ENCODE data around the gene KDELR1.

The KDELR1 gene

DNA sequence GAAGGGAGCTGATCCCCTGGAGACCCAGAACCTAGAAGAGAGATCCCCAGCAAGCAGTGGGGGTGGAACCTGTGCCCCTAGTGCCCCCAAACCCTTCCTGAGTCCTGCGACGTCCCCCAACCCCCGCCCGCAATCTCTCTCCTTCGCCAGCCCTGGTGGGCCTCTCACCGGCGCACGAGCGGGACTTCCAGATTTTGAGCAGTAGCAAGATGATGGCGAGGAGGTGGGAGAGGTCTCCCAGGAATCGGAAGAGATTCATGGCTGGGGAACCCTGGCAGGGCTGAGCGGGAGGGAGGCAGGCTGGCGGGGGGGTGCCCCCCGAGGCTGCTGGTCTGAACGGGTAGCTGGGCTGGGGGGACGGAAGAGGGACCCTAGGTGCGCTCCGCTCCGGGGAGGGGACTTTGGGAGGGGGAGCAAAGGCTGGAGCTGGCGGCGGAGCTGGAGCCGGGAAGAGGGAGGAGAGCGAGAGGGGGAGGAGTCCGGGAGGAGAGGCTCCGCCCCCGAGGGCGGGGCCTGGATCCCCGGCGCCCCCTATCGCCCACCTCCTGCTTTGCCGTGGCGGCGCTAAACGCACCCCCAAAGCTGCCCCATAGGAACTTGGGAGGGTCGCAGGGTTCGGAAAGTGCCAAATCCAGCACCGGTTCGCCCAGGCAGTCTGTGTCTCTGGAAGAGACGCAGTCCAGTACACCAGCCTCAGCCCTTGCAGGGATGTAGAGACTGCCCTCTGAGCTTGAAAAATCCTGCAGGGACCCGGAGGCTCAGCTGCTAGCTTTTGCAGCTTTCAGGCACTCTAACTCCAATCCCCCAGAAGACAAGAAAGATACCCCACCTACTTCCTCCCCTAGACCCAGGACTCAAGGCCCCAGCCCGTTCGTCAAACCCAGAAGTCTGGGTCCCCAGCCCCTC lies at the start of gene KDELR1:
Gene KDELR1, minus strand, starts transcription at position 452 of the 906 bp plus-strand sequence. Its CDS starts 193 bp downstream, at position 259.
- peak; percentile 68 for DNase-seq

DNA sequence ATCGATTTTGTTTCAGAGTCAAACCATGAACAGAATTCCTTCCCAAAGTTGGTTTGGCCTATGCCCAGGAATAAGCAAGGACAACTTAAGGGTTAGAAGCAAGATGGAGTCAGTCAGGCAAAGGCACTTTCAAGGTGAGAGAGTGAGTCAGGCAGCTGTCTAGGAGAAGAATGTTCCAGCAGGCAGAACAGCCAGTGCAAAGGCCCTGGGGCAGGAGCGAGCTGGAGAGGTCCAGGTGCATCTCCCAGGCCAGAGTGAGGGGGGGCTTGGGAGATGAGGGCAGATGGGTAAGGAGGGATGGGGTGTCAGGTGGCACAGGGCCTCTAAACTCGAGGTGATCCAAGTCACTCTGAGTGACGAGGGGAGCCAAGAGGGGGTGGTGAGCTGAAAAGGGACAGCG lies 45.2 kb upstream of the KDELR1 start:
- no peak for DNase-seq

DNA sequence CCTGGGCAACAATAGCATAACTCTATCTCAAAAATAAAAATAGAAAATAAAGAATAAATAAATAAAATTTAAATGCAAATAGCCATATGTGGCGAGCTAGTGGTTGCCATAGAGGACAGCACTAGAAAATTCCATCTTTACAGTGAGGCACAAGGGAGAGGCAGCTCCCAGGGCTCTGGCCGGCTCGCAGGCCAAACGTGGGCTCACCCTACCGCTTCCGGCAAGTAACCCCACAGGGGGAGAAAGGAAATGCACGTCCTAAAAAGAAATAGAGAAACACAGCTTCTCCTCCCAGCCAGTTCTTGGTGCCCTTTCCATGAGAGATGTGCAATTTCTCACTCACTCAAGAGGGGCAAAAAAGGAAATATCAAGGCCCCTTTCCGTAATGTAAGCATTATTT lies 42.0 kb upstream of the KDELR1 start:
- DNase-seq, result no peak

DNA sequence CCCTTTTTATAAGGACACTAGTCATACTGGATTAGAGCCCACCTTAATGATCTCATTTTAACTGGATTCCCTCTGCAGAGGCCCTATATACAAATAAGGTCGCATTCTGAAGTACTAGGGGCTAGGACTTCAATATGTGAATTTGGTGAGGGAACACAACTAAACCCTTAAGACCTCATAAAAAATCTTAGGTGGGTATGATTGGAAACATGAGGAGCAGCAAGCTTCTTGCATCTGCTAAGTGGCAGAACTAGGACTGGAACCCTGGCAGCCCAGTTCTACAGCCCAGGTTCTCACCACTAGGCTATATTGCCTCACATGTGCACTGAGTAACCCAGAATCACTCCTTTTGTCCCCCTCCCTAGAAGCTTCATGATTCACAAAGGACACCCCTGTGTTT lies 37.3 kb upstream of the KDELR1 start:
- no peak for DNase-seq

DNA sequence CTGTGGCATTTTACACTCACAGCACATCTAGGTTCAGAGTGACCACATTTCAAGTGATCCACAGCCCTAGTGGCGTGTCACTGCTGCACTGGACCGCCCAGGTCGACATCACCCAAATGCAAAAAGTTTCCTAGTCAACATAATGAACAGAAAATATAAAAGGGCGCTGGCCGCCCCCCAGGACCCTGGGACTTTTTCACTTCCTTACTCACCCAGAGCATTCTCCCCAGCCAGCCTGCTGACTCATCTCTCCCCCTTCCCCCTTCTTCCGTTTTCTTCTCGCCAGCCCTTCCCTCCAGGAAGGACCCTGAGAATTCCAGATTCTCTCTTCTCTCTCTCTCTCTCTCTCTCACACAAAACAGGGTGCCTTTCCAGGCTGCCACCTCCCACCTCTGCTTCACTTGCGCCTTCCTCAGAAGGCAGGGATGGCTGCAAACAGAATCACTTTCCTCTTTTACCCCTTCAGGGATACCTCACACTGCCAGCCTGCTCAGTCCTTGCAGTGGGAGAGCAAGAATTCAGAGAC lies 33.4 kb upstream of the KDELR1 start:
- DNase-seq, result no peak

DNA sequence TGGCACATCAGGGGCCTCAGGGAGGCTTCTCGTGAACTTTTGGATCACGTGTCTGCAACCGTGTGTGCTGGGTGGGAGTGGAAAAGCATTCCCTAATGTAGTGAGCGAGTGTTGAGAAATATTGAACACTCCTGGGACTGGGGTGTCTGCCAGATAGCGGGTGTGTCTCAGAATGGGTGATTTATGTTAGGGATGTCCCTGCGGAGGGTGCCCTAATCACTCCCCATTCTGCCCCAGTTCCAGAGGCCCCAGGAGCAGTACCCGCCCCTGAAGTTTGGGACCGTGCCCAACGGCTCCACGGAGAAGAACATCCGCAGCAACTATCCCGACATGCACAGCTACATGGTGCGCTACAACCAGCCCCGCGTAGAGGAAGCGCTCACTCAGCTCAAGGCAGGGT lies 30.2 kb upstream of the KDELR1 start:
- DNase-seq, result no peak

DNA sequence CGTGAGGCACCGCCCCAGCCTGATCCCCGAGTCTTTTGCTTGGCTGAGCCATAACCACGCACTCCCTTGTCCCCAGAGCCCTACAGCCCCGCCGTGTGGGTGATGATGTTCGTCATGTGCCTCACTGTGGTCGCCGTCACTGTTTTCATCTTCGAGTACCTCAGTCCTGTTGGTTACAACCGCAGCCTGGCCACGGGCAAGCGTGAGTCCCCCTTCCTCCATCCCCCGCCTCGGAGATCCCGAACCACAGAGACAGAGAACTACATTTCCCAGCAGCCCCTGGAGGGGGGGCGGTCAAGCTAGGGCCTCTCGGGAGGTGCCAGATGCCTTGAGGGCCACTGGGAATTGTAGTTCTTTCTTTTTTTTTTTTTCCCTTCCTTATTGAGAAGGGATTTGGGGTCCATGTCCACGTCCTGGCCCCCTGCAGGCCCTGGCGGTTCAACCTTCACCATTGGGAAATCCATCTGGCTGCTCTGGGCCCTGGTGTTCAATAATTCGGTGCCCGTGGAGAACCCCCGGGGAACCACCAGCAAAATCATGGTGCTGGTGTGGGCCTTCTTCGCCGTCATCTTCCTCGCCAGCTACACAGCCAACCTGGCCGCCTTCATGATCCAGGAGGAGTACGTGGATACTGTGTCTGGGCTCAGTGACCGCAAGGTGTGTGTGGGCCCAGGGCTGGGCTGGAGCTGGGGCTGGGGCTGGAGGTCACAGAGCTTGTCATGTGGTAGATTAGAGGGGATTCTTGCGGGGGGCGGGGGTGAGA lies 28.0 kb upstream of the KDELR1 start:
- DNase-seq, result peak; percentile 65

DNA sequence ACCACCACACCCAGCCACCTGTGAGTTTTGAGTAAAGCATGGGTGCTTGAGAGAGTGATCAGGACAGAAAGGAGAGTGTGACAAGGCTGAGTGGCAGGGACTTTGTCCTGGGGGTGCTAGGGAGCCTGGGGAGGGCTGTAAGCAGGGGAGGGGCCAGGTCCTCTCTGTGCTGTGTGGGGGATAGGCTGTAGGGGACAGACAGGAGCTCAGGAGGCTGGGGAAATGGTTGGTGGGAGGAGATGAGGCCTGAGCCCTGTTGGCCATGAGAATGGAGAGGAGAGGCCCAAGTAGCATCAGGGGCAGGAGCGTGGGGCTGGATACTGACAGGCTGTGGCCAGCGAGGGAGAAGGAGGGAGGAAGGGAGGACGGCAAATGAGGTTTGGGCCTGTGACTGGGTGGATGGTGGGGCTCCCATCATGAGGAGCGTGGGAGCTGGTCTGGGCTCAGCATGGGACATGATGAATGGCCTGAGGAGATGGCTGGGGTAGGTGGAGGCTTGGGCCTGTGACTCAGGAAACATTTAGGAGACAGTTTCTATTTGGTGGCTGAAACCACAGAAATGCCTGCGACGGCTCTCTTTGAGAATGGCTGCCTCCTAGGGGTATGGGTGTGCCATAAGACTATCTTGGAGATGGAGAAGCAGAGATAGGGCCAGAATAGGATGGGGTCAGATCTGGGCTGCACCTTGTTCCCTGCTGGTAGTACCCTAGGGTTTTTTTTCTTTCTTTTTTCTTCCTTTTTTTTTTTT lies 27.1 kb upstream of the KDELR1 start:
- no peak for DNase-seq

DNA sequence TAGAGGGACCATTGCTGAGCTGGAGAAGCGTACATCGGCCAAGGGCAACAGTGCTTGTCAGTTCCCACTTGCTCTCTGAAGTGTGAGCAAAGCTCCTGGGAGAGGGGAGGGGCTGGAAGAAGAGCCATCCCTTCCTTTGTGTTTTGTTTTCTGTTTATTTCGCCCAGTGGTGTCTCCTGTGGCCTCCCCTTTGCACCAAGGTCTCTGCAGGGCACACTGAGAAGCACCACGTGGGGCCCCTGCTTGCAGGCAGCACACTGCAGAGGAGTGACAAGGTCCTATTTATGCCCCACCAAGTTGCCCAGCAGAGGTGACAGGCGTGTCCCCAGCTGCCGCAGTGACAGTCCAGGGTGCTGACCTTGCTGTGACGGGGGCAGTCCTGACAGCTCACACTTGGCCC lies 26.1 kb upstream of the KDELR1 start:
- DNase-seq, result no peak

DNA sequence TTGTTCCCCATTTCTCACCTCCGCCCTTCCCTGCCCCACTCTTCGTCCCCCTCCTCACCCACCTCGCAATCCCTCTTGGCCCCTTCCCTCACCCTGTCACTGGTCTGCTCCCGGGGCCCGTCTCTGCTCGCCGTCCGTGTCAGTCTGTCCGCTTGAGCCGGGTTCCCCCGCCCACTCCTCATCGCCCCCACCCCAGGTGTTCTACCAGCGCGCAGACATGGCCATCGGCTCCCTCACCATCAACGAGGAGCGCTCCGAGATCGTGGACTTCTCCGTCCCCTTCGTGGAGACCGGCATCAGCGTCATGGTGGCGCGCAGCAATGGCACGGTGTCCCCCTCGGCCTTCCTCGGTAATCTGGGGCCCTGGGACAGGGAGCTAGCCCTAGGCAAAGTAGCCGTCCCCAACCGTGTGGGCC lies 24.5 kb upstream of the KDELR1 start:
- DNase-seq, result no peak

DNA sequence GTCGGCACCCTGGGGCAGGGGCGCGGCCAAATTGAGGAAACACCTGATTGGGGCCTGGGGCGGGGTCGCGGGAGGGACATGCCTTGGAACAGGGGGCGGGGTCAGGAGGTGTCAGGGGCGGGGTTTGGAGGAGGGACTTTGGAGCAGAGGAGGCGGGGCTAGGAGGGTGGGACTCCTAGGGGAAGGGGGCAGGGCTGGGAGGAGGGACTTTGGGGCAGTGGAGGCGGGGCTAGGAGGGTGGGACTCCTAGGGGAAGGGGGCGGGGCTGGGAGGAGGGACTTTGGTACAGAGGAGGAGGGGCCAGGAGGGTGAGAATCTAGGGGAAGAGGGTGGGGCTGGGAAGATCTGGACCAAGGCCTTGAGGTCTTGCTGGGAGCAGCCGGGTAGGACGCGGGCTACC lies 24.0 kb upstream of the KDELR1 start:
- DNase-seq, result peak; percentile 62

DNA sequence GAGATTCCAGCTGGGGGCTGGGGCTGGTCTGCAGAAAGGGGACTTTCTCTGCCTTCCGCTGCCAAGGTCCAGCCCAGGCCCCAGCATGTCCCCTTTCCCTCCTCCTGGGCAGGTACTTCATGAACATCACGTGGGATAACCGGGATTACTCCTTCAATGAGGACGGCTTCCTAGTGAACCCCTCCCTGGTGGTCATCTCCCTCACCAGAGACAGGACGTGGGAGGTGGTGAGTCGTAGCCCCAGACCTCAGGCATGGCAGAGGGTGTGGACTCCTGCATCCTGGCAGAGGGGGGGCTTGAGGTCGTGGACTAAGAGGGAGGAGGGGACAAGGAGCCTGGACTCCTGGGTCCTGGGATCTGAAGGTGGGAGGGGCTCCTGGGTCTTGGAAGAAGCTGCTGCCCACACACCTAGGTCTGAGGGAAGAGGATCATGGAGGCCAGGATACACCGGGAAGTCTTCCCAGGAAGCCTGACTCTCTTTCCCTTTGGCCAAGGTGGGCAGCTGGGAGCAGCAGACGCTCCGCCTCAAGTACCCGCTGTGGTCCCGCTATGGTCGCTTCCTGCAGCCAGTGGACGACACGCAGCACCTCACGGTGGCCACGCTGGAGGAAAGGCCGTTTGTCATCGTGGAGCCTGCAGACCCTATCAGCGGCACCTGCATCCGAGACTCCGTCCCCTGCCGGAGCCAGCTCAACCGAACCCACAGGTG lies 22.7 kb upstream of the KDELR1 start:
- DNase-seq, result no peak

DNA sequence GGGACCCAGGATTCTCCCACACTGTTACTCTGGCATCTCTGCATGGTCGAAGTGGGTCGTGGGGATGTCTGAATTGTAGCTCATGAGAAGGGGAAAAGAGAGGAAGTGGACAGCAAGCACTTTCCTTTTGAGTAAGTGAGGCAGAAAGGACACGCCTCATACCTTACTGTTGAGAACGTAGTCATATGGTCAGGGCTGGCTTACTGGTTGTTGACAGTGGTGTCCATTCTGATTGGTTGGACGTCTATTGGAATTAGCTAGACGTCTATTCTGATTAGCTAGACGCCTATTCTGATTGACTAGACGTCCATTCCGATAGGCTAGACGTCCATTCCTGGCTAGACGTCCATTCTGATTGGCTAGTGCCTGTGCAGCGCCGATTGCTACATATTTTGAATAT lies 14.5 kb upstream of the KDELR1 start:
- no peak for DNase-seq

DNA sequence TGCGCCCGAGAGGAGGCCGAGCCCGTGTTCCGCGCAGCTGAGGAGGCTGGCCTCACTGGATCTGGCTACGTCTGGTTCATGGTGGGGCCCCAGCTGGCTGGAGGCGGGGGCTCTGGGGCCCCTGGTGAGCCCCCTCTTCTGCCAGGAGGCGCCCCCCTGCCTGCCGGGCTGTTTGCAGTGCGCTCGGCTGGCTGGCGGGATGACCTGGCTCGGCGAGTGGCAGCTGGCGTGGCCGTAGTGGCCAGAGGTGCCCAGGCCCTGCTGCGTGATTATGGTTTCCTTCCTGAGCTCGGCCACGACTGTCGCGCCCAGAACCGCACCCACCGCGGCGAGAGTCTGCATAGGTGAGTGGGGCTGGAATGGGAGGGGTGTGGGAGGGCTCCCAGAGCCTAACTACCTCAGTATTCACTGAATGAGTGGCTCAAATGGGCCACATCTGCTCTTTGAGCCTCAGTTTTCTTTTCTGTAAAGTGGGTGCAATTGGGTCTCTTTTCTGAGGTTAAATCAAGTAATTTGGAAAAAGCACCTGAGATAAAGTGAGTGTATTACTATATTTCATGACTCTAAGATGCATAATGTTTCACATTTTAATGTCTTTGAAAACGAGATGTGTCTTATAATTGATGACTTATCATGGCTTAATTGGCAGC lies 13.8 kb upstream of the KDELR1 start:
- DNase-seq, result no peak

DNA sequence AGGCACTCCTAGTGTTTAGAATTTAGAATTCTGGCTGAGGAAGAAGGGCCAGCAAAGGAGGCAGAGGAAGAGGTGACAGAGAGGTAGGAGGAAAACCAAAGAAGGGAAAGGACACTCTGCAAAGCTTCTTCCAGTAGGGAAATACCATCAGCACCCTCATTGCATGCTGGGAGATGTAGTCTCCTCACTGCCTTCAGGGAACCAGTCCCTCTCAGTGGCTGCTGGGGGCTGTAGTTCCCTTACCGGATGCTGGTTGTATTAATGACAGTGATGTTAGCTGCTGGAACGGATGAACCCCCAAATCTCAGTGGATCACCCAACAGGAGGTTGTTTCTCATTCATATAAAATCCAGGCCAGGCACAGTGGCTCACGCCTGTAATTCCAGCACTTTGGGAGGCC lies 12.3 kb upstream of the KDELR1 start:
- peak; percentile 36 for DNase-seq

DNA sequence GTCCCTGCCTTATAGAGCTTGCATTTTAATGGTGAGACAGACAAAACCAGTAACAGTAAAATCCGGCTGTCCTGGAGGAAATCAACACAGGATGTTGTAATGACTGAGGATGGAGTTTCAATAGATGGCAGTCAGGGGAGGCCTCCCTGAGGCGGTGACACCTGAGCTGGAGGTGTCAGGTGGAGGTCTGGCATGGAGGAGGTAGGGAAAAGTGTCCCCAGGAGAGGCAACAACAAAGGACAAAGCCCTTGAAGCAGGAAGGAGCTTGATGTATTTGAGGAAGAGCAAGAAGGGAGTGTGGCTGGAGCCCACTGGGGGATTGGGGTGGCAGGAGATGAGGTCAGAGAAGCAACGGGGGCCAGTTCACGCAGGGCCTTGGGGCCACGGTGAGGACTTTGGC lies 9.9 kb upstream of the KDELR1 start:
- no peak for DNase-seq

DNA sequence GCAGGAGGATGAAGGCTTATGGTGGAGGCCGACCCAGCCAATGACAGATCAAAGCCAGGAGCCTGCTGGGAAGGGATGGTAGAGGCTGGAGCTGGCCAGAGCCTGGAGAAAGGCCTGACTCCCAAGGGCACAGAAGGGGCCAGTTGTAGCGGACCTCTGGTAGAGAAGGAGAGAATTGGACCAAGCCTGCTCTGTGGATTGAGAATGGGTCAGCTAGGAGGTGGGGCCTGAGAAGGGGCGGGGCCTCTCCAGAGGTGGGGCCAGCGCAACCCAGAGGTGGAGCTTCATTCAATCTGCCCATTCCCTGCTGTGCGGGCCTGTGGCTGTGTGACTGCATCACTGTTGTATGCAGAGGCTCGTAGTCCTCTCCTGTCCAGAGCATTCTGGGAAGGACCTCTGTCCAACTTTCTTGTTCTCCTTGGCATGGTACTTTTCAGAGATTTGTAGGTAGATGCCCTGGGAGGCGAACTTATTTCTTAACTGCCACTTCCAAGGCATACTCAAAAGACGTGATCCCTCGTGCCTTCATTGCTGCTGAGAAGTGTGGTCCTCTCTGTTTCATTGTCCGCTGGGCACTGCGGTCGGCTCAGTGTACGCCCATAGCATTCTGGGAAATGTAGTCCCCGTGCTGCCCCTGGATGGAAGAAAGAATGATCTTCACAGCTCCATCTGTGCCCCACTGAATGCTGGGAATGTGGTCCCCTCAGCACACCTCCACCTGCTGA lies 8.8 kb upstream of the KDELR1 start:
- DNase-seq, result no peak

DNA sequence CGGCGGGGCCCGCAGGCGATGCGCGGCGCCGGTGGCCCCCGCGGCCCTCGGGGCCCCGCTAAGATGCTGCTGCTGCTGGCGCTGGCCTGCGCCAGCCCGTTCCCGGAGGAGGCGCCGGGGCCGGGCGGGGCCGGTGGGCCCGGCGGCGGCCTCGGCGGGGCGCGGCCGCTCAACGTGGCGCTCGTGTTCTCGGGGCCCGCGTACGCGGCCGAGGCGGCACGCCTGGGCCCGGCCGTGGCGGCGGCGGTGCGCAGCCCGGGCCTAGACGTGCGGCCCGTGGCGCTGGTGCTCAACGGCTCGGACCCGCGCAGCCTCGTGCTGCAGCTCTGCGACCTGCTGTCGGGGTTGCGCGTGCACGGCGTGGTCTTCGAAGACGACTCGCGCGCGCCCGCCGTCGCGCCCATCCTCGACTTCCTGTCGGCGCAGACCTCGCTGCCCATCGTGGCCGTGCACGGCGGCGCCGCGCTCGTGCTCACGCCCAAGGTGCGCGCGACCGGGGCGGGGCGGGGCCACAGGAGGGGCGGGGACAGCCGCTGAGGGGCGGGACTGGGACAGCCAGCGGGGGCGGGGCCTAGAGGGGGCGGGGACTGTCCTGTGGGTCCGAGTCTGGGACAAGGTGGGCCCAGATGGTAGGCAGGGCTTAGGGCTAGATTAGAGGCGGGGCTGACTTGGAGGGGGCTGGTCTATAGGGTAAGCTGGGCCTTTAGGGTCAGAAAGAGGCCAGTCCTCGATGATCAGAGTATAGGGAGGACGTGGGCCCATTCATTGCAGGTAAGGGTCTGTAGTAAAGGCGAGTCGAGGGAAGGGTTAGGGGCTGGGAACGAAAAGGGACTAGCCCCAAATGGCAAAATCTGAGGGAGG lies 7.3 kb upstream of the KDELR1 start:
- DNase-seq, result peak; percentile 82

DNA sequence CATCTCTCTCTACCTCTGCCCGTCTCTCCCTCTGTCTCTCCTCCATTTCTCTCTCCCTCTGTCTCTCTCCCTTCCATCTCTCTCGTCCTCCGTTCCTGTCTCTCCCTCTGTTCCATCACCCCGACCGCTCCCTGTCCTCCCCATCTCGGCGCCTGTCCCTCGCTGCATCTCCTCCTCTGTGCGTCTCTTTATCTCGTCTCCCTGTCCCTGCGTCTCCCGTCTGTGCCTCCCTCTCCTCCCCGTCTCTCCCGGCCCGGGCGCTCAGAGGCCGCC lies 6.7 kb upstream of the KDELR1 start:
- DNase-seq, result no peak

DNA sequence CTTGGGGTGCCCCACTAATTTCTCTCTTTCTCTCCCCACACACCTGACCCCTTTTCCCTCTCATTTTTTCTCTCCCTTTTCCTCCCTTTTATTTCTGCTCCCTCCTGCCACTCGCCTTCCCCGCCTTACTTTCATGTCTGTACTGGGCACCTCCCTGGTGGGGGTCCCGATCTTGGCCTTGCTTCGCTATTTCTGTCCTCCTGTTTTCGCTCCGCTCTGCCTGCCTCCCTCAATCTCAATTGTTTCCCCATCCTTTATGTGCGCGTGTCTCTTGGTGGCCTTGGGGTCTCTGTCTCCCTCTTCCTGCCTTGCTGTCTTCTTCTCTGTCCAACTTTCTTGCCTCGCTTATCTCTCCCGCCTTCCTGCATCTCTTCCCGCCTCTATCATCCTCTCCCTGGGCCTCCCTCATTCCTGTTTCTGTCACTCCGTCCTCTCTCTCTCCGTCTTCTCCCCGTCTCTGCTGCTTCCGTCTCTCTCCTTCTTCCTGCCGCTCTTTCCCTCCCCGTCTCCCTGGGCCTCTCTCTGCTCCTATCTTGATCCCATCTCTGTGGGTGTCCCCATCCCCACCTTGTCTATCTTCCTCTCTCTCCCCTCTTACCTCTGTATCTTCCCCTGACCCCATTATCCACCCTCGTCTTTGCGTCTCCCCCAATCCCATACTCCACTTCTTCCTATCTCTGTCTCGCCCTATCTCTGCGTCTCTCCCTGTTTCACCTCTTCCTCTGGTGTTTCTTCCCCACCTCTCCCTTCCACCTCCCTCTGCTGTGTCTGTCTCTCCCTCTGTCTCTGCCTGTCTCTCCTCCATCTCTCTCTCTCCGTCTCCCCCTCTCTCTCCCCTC lies 6.1 kb upstream of the KDELR1 start:
- no peak for DNase-seq

All from activated gamma-delta T cell treated with Interleukin-2 at 50 U/mL for 16 hours (primary cell).